Left ventricle myocardium inferior (tissue), 1 donor: Measurements from ENCODE around the gene SLC23A2. TPM values are rescaled to one million over a fixed set of nuclear protein-coding genes. Genes with fewer than 3 reads are reported as not detected.

Source experiments
- DNase-seq: peaks from one replicate; pipeline ENCODE4 v3.0.0-alpha.2; 2020
- H3K27ac ChIP-seq: fragments of 200-600 bp; replicated peaks from 2 replicates; pipeline ENCODE4 v1.8.0; 2021
- H3K27me3 ChIP-seq: fragments of 200-600 bp; 2 replicates; pipeline ENCODE4 v1.8.0; 2021; ENCODE audit warnings: low read depth
- H3K36me3 ChIP-seq: fragments of 200-600 bp; 2 replicates; pipeline ENCODE4 v1.8.0; 2021
- H3K4me1 ChIP-seq: fragments of 200-600 bp; 2 replicates; pipeline ENCODE4 v1.8.0; 2021
- H3K4me3 ChIP-seq: fragments of 200-600 bp; 2 replicates; pipeline ENCODE4 v1.8.0; 2021; ENCODE audit warnings: mild to moderate bottlenecking, moderate library complexity
- H3K9me3 ChIP-seq: fragments of 200-600 bp; replicated peaks from 2 replicates; pipeline ENCODE4 v1.8.0; 2021
- intact Hi-C: fragments of 100-400 bp; cut with micrococcal nuclease; formaldehyde crosslinking; loops from one replicate; pipeline ENCODE4 v1.11.0; 2022
- total RNA-seq: library from RNA; stranded (reverse); fragmentation: NEBNext Ultra II Directional; extraction: Animal tissue kit (Norgen Biotek cat#: 25700); gene quantifications from one replicate; pipeline ENCODE4 v1.2.1, GENCODE V29; 2021
- TF ChIP-seq, protein P1 (sequence below): fragments of 200-600 bp; IDR thresholded peaks from 2 replicates; pipeline ENCODE4 v1.8.0; 2021; ENCODE audit warnings: antibody characterized with exemption, mild to moderate bottlenecking, borderline replicate concordance
- donor health status: DM: no; HTN: yes; CAD: no; lungs with severe emphysema.

Gene SLC23A2
- total RNA-seq, 1 donor from 2014 or later = 6.3 TPM

DNA sequence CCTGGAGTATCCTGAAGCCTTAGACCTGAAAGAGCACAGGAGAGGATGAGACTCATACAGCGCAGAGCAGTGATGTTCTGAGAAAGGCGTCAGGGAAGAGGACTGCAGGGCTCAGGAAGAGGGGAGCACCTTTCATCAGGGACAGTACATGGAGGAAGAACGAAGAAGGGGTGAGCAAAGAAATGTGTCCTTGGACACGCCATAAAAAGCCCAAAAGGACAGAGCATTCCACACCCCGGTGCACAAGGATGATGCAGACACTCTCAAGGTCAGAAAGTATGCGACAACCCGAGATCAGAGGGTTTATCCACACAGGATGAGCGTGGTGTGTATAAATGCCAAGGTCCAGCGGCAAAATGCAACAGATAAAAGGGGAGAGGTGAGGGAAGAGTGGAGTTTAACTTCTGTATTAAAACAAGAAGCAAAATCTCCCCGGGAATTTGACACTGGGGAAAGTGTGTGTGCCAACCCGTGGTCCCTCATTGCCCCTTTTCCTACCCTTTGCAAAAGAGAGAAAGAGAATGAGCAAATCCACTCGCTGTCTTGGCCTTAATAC lies 64.4 kb downstream of the SLC23A2 start:
- intact Hi-C loops = no loop called here
- no peak overlapping the region for H3K4me3 ChIP-seq
- peaks cover 7% of the 10 kb centered on the region for H3K36me3 ChIP-seq
- no peaks in the 10 kb centered on the region for H3K27me3 ChIP-seq
- no peak overlapping the region for H3K27ac ChIP-seq
- H3K9me3 ChIP-seq = no peaks in the 10 kb centered on the region
- TF ChIP-seq, protein P1, sequence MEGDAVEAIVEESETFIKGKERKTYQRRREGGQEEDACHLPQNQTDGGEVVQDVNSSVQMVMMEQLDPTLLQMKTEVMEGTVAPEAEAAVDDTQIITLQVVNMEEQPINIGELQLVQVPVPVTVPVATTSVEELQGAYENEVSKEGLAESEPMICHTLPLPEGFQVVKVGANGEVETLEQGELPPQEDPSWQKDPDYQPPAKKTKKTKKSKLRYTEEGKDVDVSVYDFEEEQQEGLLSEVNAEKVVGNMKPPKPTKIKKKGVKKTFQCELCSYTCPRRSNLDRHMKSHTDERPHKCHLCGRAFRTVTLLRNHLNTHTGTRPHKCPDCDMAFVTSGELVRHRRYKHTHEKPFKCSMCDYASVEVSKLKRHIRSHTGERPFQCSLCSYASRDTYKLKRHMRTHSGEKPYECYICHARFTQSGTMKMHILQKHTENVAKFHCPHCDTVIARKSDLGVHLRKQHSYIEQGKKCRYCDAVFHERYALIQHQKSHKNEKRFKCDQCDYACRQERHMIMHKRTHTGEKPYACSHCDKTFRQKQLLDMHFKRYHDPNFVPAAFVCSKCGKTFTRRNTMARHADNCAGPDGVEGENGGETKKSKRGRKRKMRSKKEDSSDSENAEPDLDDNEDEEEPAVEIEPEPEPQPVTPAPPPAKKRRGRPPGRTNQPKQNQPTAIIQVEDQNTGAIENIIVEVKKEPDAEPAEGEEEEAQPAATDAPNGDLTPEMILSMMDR = no peak
- DNase-seq = no peak
- peaks cover 3% of the 10 kb centered on the region for H3K4me1 ChIP-seq

DNA sequence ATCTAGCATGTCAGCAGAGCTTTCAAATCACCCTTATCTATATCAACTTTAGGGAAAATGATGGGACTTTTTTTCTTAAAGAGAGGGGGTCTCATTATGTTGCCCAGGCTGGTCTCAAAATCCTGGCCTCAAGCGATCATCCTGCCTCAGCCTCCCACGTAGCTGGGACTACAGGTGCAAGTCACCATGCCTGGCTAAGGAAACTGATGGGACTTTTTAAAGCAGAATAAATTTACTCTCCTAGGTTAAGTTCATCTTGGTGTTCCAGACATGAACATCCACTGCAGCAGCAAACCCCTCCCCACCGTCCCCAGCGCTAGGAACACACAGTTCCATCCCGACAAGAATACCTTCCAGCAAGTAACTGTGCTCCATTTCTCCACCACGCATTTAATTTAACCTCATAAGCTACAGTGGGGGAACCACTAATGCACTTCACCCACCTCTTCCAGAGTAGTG lies 64.9 kb downstream of the SLC23A2 start:
- DNase-seq = no peak
- no peaks in the 10 kb centered on the region for H3K4me1 ChIP-seq
- no peak overlapping the region for H3K27ac ChIP-seq
- H3K4me3 ChIP-seq = no peak overlapping the region
- no peaks in the 10 kb centered on the region for H3K9me3 ChIP-seq
- intact Hi-C loops = no loop called here
- H3K36me3 ChIP-seq = peaks cover 12% of the 10 kb centered on the region
- H3K27me3 ChIP-seq = no peaks in the 10 kb centered on the region
- TF ChIP-seq, protein P1 = no peak

DNA sequence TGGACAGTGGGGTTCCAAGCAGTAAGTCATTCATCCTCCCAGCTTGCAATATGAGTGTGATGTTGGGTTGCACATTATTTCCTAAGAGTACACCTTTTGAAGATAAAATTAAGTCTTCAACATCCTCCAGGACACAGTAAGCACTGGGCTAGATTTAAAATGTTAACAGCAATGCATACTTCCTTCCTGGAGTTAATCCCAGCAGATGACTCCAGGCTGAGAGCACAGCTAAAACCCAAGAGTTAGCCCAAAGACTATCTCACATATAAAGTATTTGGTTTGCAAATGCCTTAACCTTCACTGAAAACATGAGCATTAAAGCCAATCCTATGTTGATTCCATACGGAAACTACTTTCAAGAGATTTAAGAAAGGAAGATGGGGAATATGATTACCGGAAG lies 69.2 kb downstream of the SLC23A2 start:
- Histone ChIP-seq H3K36me3 (peaks cover 15% of the 10 kb centered on the region), H3K9me3 (no peaks in the 10 kb centered on the region), H3K27ac (no peak overlapping the region), H3K27me3 (no peaks in the 10 kb centered on the region), H3K4me1 (no peaks in the 10 kb centered on the region), H3K4me3 (no peak overlapping the region)
- TF ChIP-seq, protein P1 = no peak
- intact Hi-C loops = no loop called here
- no peak for DNase-seq

DNA sequence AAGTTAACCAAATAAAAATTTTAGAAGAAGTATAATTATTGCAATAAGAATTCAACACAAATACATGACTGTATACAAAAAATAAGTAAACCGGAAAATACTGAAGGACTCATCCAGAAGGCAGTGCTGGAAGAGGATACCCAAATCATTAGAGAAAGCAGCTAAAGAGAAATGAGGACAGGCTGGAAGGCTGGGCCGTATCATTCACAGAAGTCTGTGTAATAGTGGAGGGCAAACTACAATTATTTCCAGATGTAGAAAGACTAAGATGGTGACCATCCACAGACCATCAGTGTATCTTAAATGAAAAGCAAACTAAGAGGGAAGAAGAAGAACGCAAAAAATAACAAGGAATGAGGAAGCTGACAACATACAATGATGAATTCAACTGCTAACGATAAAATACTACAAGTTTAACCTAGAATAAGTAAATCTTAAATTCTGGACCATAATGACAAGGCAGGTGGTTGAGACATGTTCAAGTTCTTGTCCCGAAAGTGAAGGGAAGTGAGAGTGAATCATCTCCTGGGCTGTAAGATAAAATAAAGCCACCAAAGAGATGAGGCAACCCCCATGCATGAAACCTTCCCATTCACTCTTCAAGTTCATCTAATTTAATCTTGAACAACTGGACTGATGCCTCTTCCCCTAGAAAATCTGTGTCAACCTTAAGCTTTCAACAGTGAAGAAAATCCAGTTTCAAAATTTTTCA lies 71.5 kb downstream of the SLC23A2 start:
- intact Hi-C loops = no loop called here
- TF ChIP-seq, protein P1 = no peak

DNA sequence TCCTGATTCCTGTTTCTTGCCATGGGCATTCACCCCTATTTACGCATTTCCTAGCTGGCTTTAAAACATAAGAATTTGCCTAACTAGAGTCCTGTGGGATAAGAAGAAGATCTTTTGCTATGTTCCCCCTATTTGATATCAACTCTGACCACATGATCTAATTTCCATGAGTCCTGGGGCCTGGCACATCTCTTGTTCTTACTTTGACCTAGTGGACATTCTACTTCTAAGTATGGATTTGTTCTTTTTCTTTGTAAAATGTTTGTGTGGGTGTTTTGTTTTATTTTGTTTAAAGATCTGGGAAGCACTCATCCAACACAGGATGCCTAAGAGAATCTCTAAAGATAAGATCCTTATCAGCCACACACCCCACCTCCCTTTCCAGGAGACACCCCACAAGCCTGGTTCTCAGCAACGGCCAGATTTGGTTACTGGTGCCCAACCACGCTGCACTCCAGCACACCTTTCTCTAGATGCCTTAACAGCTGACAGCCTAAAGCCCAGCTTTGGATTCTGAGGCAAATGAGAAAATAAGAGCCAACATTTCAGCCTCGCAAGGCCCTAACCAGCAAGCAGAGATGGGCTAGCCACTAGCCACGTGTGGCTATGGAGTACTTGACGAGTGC lies 74.7 kb downstream of the SLC23A2 start:
- H3K4me3 ChIP-seq = peak overlapping the region; percentile 28
- intact Hi-C loops = no loop called here
- no peaks in the 10 kb centered on the region for H3K27me3 ChIP-seq
- no peak for DNase-seq
- H3K36me3 ChIP-seq = peaks cover 5% of the 10 kb centered on the region
- TF ChIP-seq, protein P1 = no peak
- H3K9me3 ChIP-seq = no peaks in the 10 kb centered on the region
- H3K4me1 ChIP-seq = peaks cover 11% of the 10 kb centered on the region
- H3K27ac ChIP-seq = peak overlapping the region; percentile 57

More for the DNA sequence above, 71.5 kb downstream of the SLC23A2 start:
- peaks cover 15% of the 10 kb centered on the region for H3K36me3 ChIP-seq
- H3K4me3 ChIP-seq = no peak overlapping the region
- H3K27ac ChIP-seq = no peak overlapping the region
- no peaks in the 10 kb centered on the region for H3K9me3 ChIP-seq
- DNase-seq = no peak
- H3K4me1 ChIP-seq = peaks cover 11% of the 10 kb centered on the region
- H3K27me3 ChIP-seq = no peaks in the 10 kb centered on the region
